GM12801 (cell line): ENCODE data around the gene RIC8B.

Experiments
- TF ChIP-seq, protein P1 (sequence below): IDR thresholded peaks from one replicate; pipeline ENCODE4 v1.5.1; 2011; ENCODE audit warnings: control low read depth; ENCODE audit not compliant: insufficient read length; ENCODE audit errors: extremely low read depth

Gene RIC8B

DNA sequence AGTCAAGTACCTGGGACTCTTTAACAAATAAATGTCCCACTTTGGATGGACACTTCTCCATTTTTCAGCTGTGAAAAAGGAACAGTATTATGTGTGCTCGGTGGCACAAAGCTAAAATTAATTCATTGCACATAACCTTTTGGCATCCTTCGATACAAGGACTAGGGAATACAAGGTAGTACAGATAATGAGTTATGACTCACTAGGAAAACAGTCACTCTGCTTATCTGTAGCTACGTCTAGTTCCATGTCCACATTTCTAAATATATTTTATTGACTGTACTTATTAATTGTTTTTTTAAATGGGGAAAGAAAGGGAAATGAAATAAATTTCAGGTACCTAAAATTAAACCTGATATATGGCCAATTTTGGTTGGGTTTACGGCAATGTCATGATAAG, 35.2 kb upstream of the RIC8B start:
- TF ChIP-seq, protein P1, sequence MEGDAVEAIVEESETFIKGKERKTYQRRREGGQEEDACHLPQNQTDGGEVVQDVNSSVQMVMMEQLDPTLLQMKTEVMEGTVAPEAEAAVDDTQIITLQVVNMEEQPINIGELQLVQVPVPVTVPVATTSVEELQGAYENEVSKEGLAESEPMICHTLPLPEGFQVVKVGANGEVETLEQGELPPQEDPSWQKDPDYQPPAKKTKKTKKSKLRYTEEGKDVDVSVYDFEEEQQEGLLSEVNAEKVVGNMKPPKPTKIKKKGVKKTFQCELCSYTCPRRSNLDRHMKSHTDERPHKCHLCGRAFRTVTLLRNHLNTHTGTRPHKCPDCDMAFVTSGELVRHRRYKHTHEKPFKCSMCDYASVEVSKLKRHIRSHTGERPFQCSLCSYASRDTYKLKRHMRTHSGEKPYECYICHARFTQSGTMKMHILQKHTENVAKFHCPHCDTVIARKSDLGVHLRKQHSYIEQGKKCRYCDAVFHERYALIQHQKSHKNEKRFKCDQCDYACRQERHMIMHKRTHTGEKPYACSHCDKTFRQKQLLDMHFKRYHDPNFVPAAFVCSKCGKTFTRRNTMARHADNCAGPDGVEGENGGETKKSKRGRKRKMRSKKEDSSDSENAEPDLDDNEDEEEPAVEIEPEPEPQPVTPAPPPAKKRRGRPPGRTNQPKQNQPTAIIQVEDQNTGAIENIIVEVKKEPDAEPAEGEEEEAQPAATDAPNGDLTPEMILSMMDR = no peak

DNA sequence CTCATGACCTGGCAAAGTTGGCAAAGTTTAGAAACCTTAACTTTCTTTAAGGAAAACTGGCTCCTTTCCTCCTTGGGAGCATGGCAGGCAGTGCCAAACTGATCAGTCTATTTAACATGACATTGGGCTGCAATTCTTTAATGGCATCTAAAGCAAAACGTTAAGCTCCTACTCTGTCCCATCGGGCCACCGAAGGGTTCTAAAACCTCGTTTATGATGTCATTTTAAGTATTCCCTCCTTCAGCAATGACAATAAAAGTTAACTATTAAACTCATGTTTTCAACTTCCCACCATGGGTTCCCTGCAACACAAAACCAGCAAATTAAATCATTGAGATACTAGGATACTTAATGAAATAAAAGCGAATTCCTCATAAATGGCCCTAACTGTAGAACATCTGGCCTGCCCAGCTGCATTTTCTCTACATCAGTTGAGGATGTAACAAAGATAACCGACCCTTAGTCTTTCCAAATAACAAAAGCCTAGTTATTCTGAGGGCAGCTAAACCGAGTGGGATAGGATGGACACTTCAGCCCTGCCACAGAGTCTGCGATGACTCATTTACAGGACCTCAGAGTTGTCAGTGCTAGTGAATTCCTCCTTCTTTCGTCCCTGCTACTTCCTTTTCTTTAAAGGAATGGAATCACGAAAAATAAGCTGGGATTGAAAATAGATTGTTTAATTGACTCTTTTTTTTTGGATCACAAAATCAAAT, 34.5 kb upstream of the RIC8B start:
- TF ChIP-seq, protein P1 = no peak

DNA sequence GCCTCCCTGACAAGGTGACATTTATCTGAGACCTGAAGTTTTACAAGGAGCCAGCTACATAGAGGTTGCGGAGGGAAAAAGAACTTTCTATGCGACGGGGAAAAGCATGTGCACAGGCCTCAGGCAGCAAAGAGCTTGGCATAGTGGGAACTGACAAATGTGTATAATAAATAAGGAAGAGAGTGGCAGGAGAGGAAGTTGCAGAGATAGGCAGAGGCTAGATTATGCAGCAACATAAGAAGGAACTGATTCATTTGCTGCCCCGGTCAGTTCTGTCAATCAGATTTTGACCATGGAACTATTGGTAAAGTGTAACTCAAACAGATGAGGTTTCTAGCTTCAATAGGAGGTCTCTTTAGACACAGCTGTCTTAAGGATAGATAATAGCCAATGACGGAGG, 33.7 kb upstream of the RIC8B start:
- TF ChIP-seq, protein P1 = no peak

DNA sequence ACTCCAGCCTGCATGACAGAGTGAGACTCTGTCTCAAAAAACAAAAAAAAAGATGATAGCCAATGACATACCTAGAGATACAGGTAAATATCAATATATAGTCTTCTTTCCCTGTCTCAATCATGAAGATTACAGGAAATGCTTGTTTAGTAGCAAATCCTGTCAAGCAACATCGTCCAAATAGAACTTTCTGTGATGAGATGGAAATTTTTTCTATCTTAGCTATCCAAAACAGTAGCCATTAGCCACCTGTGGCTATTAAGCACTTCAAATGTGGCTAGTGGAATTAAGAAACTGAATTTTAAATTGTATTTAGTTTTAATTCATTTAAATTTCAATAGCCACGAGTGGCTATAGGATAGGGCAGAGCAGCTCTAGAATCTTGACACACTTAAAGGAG, 33.2 kb upstream of the RIC8B start:
- TF ChIP-seq, protein P1 = no peak

DNA sequence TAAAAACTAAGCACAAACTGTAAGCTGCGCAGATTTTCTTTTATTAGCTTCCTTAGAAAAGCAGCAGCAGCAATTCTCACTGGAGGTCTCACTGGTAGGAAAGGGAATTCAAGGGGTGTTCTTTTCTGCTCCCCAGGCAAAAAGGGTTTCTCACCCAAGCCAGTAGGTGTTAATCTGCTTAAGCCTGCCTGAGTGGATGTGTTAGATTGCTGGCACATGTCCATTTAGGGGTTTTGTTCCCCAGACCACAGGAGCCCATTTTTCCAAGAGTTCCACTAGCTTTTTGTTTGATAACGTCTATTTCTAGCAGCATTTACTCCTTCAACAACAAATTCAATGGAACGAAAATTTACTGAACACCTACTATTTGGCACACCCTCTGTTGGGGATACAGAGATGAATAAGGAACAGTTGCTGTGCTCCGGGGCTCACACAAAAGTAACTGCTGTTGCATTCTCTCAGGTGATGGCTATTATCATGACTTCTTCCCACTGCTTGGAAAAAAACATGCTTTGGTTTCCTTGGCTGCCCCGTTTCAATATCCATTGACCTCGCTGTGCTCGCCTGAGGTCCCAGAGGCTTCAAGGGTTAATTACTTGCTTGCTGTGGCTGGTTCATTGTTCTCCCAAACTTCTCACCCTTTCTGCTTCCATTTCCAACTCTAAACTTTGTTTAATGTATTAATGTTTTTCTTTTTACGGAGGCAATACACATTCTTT, 31.1 kb upstream of the RIC8B start:
- TF ChIP-seq, protein P1 = no peak

DNA sequence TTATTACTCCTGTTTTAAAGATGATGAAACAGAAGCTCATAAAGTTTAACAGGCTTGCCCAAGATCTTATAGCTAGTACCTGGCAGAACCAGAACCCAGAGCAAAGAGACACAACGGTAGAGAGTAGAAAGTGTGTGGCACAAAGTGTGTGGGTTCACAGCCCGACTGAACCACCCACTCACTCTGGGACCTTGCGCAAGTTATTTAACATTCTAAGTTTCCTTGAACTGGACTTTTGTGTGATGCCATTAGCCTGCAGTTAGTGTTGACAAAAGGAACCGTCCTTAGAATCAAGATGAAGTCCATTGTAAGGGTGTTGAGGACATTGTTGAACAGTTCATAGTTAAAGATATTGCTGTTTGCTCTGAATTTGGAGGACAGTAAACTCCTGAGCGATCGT, 29.9 kb upstream of the RIC8B start:
- TF ChIP-seq, protein P1 = no peak

DNA sequence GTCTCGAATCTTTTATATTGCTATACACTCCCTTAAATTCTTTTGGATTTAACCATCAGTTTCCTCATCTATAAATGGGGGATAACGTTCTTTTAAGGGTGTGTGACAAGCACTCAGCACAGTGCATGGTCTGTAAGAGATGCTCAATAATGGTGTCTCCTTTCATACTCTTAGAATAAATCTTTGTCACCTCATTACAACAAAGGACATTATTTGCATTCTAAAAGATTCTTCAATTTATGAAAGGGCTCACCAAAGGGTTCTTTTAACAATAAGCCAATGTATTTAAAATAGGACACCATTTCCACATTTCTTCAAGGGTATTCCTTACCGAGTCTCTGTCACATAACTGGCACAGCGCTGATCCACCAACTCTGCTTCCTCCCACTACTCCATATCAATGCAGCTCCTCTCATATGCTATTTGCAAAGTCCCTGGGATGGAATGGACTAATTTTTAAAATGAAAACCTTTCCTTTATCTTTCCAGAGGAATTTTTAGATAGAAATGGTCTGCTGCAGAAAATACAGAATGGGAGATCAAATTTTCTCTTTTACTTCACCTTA, 29.2 kb upstream of the RIC8B start:
- TF ChIP-seq, protein P1 = no peak
